K562 (cell line): Measurements from ENCODE around the gene TOM1L2. TPM values are rescaled to one million over a fixed set of nuclear protein-coding genes. Genes with fewer than 3 reads are reported as not detected.

Experiments used
- ATF1 ChIP-seq, 2 experiments: fragments of 450-650 bp in 1 of 2; IDR thresholded peaks; 2 replicates each; pipeline ENCODE4 v1.6.1; 2016; ENCODE audit warnings: missing compliant biosample characterization in 1 of 2, missing genetic modification characterization in 1 of 2
- PHF20 ChIP-seq: fragments of 450-650 bp; IDR thresholded peaks from 2 replicates; pipeline ENCODE4 v1.6.1; 2018; ENCODE audit not compliant: partially characterized antibody
- ZNF318 ChIP-seq, 2 experiments: fragments of 450-650 bp; IDR thresholded peaks; 2 replicates each; pipeline ENCODE4 v1.6.1; 2016; ENCODE audit warnings: mild to moderate bottlenecking in 2 of 2, borderline replicate concordance in 1 of 2, low read depth in 1 of 2, moderate library complexity in 1 of 2
- polyA plus RNA-seq, 8 experiments: library from polyadenylated mRNA; depleted of rRNA in 4 of 8; stranded (reverse) in 5 of 8; unstranded in 3 of 8; fragments of >200 nt; fragmentation: Nextera tagmentation in 2 of 8; fragmentation: Illumina TruSeq in 1 of 8; extraction: Ambion mirVana in 2 of 8; extraction: Trizol in 1 of 8; gene quantifications; 2 replicates each; pipeline versions ENCODE4 v1.2.1 to v1.2.3, GENCODE V29; 2011 to 2014; ENCODE audit warnings: inconsistent platforms in 1 of 8, missing spikeins in 1 of 8
- total RNA-seq, 7 experiments: library from RNA; depleted of rRNA in 6 of 7; stranded (reverse); fragments of >200 nt in 6 of 7; fragmentation: Illumina TruSeq in 2 of 7; extraction: Trizol in 2 of 7; gene quantifications; 2 replicates each; pipeline versions ENCODE4 v1.2.1 to v1.2.3, GENCODE V29; 2011 to 2021; ENCODE audit warnings: low replicate concordance in 1 of 7

TOM1L2 gene
- total and polyA plus RNA-seq, 9 of the 15 experiments (the other 6 are each of a cell fraction or from before 2014, with no cell fraction given) = 0.07 to 6.0 (median 2.5) TPM

GRCh38 chr17:17888371-17888770 is 83.8 kb downstream of the TOM1L2 start (continued):
- TF ChIP-seq ZNF318 (IDR thresholded peaks at IDR 0.05; ENCODE audit: borderline replicate concordance in 1 of 2, low read depth in 1 of 2) = no peak
- no peak for TF ChIP-seq ATF1 (CRISPR knock-in tag; IDR thresholded peaks at IDR 0.05)
- TF ChIP-seq ATF1 (tag; IDR thresholded peaks at IDR 0.05) = no peak
- no peak for TF ChIP-seq PHF20
